ENCODE measurements around the gene PNPLA3. TPM values are rescaled to one million over a fixed set of nuclear protein-coding genes. Genes with fewer than 3 reads are reported as not detected.

PNPLA3 gene
- total RNA-seq, 1 donor from 2014 or later = 1.4 TPM

- no peaks in the 10 kb centered on the region for H3K27me3 Mint-ChIP-seq
- peaks cover 20% of the 10 kb centered on the region for H3K4me1 Mint-ChIP-seq
- peaks cover 65% of the 10 kb centered on the region for H3K36me3 Mint-ChIP-seq (ENCODE audit: low read depth)
- DNase-seq = no peak
- no peak overlapping the region for H3K4me3 Mint-ChIP-seq
- intact Hi-C loops (cut with micrococcal nuclease) = loop anchor here (5.0 kb wide), 1 partner anchor 575 kb away; no protein-coding TSS in a partner anchor
- H3K9me3 Mint-ChIP-seq = no peaks in the 10 kb centered on the region
- H3K27ac Mint-ChIP-seq = no peak overlapping the region
Measured at GRCh38 chr22:43992331-43992821, 68.8 kb downstream of the PNPLA3 start.

GRCh38 chr22:43993072-43993760 is 69.6 kb downstream of the PNPLA3 start:
- Mint-ChIP-seq H3K4me1 (peaks cover 20% of the 10 kb centered on the region), H3K36me3 (ENCODE audit: low read depth) (peaks cover 61% of the 10 kb centered on the region), H3K27ac (no peak overlapping the region), H3K27me3 (no peaks in the 10 kb centered on the region), H3K4me3 (no peak overlapping the region), H3K9me3 (no peaks in the 10 kb centered on the region)
- intact Hi-C loops (cut with micrococcal nuclease) = loop anchor here (1.0 to 5.0 kb wide), 4 partner anchors 88 to 633 kb away; no protein-coding TSS in a partner anchor
- peak; percentile 89 for DNase-seq

GRCh38 chr22:43994006-43994405 is 70.4 kb downstream of the PNPLA3 start:
- Mint-ChIP-seq H3K4me3 (peak overlapping the region; percentile 15), H3K4me1 (peaks cover 20% of the 10 kb centered on the region), H3K36me3 (ENCODE audit: low read depth) (peaks cover 62% of the 10 kb centered on the region), H3K27ac (no peak overlapping the region), H3K9me3 (no peaks in the 10 kb centered on the region), H3K27me3 (no peaks in the 10 kb centered on the region)
- intact Hi-C loops (cut with micrococcal nuclease) = loop anchor here (5.0 kb wide), 1 partner anchor 573 kb away; no protein-coding TSS in a partner anchor
- DNase-seq = no peak

- no peak for DNase-seq
- Mint-ChIP-seq H3K9me3 (no peaks in the 10 kb centered on the region), H3K27ac (no peak overlapping the region), H3K4me3 (no peak overlapping the region), H3K27me3 (no peaks in the 10 kb centered on the region), H3K4me1 (peaks cover 20% of the 10 kb centered on the region), H3K36me3 (ENCODE audit: low read depth) (peaks cover 61% of the 10 kb centered on the region)
- intact Hi-C loops (cut with micrococcal nuclease) = loop anchor here (5.0 kb wide), 1 partner anchor 573 kb away; no protein-coding TSS in a partner anchor
Measured at GRCh38 chr22:43994416-43994815, 70.8 kb downstream of the PNPLA3 start.

GRCh38 chr22:43995057-43995685 is 71.6 kb downstream of the PNPLA3 start:
- Mint-ChIP-seq H3K27me3 (no peaks in the 10 kb centered on the region), H3K27ac (peak overlapping the region; percentile 49), H3K36me3 (ENCODE audit: low read depth) (peaks cover 57% of the 10 kb centered on the region), H3K4me3 (peak overlapping the region; percentile 95), H3K9me3 (no peaks in the 10 kb centered on the region), H3K4me1 (peaks cover 20% of the 10 kb centered on the region)
- intact Hi-C loops (cut with micrococcal nuclease) = no loop called here
- no peak for DNase-seq

- Mint-ChIP-seq H3K27me3 (no peaks in the 10 kb centered on the region), H3K27ac (peak overlapping the region; percentile 91), H3K9me3 (no peaks in the 10 kb centered on the region), H3K36me3 (ENCODE audit: low read depth) (peaks cover 54% of the 10 kb centered on the region), H3K4me3 (peak overlapping the region; percentile 95), H3K4me1 (peaks cover 20% of the 10 kb centered on the region)
- intact Hi-C loops (cut with micrococcal nuclease) = no loop called here
- no peak for DNase-seq
Measured at GRCh38 chr22:43995798-43996169, 72.2 kb downstream of the PNPLA3 start.

- H3K27me3 Mint-ChIP-seq = no peaks in the 10 kb centered on the region
- H3K4me3 Mint-ChIP-seq = peak overlapping the region; percentile 95
- no peaks in the 10 kb centered on the region for H3K9me3 Mint-ChIP-seq
- H3K4me1 Mint-ChIP-seq = peaks cover 20% of the 10 kb centered on the region
- DNase-seq = peak; percentile 91
- H3K27ac Mint-ChIP-seq = peak overlapping the region; percentile 91
- peaks cover 53% of the 10 kb centered on the region for H3K36me3 Mint-ChIP-seq (ENCODE audit: low read depth)
- intact Hi-C loops (cut with micrococcal nuclease) = no loop called here
Measured at GRCh38 chr22:43996170-43996980, 72.8 kb downstream of the PNPLA3 start.

GRCh38 chr22:43996981-43997265 is 73.3 kb downstream of the PNPLA3 start:
- Mint-ChIP-seq H3K9me3 (no peaks in the 10 kb centered on the region), H3K4me3 (peak overlapping the region; percentile 95), H3K27ac (no peak overlapping the region), H3K4me1 (peaks cover 20% of the 10 kb centered on the region), H3K27me3 (no peaks in the 10 kb centered on the region), H3K36me3 (ENCODE audit: low read depth) (peaks cover 49% of the 10 kb centered on the region)
- intact Hi-C loops (cut with micrococcal nuclease) = no loop called here
- DNase-seq = no peak

Other genes with a start within 250 kb of the PNPLA3 start
- gene EFCAB6, start 111.5 kb upstream of the PNPLA3 start, total RNA-seq = 0.23 TPM in 1 of 2 replicates, not detected in the other
- not detected in 2 replicates for gene SULT4A1, start 61.3 kb upstream of the PNPLA3 start, total RNA-seq
- not detected in 2 replicates for gene PNPLA5, start 31.8 kb upstream of the PNPLA3 start, total RNA-seq
- 60.5 and 62.8 TPM in 2 replicates for gene SAMM50, start 31.6 kb downstream of the PNPLA3 start, total RNA-seq
- gene PARVB, start 100.5 kb downstream of the PNPLA3 start, total RNA-seq = 107 and 112 TPM in 2 replicates

Data from activated CD4-positive, alpha-beta T cell treated with anti-CD3 and anti-CD28 coated beads, Interleukin-2, amount 10 ng/mL, durations not matched to agents 24 days and 14 days (primary cell).